HG02938 (cell line): ENCODE measurements around the gene DPP10.

Experiments
- ATAC-seq: cut with Tn5 transposase; IDR thresholded peaks from one replicate; pipeline ENCODE4 v1.9.1; 2021; ENCODE audit warnings: mild to moderate bottlenecking, moderate library complexity; ENCODE audit not compliant: unreplicated experiment

Gene DPP10

GRCh38 chr2:115634578-115634977 is 1192.1 kb downstream of the DPP10 start:
- ATAC-seq = no peak

GRCh38 chr2:115635430-115635829 is 1193.0 kb downstream of the DPP10 start:
- no peak for ATAC-seq

- no peak for ATAC-seq
Observed at GRCh38 chr2:115649731-115650130, 1207.3 kb downstream of the DPP10 start.

- ATAC-seq = no peak
Observed at GRCh38 chr2:115650827-115651226, 1208.4 kb downstream of the DPP10 start.

GRCh38 chr2:115652652-115653051 is 1210.2 kb downstream of the DPP10 start:
- no peak for ATAC-seq

GRCh38 chr2:115654362-115654761 is 1211.9 kb downstream of the DPP10 start:
- ATAC-seq = no peak

- no peak for ATAC-seq
Observed at GRCh38 chr2:115678129-115678528, 1235.7 kb downstream of the DPP10 start.

- no peak for ATAC-seq
Observed at GRCh38 chr2:115684345-115684744, 1241.9 kb downstream of the DPP10 start.

- no peak for ATAC-seq
Observed at GRCh38 chr2:115691409-115691808, 1249.0 kb downstream of the DPP10 start.

- no peak for ATAC-seq
Observed at GRCh38 chr2:115694651-115695050, 1252.2 kb downstream of the DPP10 start.

- no peak for ATAC-seq
Observed at GRCh38 chr2:115733190-115733775, 1290.8 kb downstream of the DPP10 start.

- ATAC-seq = no peak
Observed at GRCh38 chr2:115738111-115738510, 1295.7 kb downstream of the DPP10 start.

- no peak for ATAC-seq
Observed at GRCh38 chr2:115739574-115739973, 1297.1 kb downstream of the DPP10 start.

GRCh38 chr2:115746151-115746550 is 1303.7 kb downstream of the DPP10 start:
- no peak for ATAC-seq

- ATAC-seq = no peak
Observed at GRCh38 chr2:115757286-115757685, 1314.8 kb downstream of the DPP10 start.

GRCh38 chr2:115763601-115764000 is 1321.2 kb downstream of the DPP10 start:
- ATAC-seq = no peak

GRCh38 chr2:115771516-115771915 is 1329.1 kb downstream of the DPP10 start:
- ATAC-seq = no peak

GRCh38 chr2:115774361-115774760 is 1331.9 kb downstream of the DPP10 start:
- no peak for ATAC-seq

GRCh38 chr2:115779085-115779632 is 1336.7 kb downstream of the DPP10 start:
- no peak for ATAC-seq

GRCh38 chr2:115782286-115782685 is 1339.8 kb downstream of the DPP10 start:
- ATAC-seq = no peak

- no peak for ATAC-seq
Observed at GRCh38 chr2:115796078-115796477, 1353.6 kb downstream of the DPP10 start.

- no peak for ATAC-seq
Observed at GRCh38 chr2:115807276-115807675, 1364.8 kb downstream of the DPP10 start.

- ATAC-seq = no peak
Observed at GRCh38 chr2:115825912-115826311, 1383.5 kb downstream of the DPP10 start.
